HG03460 (cell line): ENCODE data around the gene SHISAL2A.
"Not testable (repeated sequence)": the region's sequence is repeated elsewhere in the genome, so short reads cannot be mapped to it uniquely, and the experiment has no call there.

ENCODE experiments used
- ATAC-seq: cut with Tn5 transposase; IDR thresholded peaks from one replicate; pipeline ENCODE4 v1.9.1; 2021; ENCODE audit not compliant: unreplicated experiment

Gene SHISAL2A

GRCh38 chr1:52681136-52681535 lies 48.2 kb downstream of the SHISAL2A start:
- no peak for ATAC-seq

GRCh38 chr1:52683367-52683940 lies 50.5 kb downstream of the SHISAL2A start:
- no peak for ATAC-seq

DNA sequence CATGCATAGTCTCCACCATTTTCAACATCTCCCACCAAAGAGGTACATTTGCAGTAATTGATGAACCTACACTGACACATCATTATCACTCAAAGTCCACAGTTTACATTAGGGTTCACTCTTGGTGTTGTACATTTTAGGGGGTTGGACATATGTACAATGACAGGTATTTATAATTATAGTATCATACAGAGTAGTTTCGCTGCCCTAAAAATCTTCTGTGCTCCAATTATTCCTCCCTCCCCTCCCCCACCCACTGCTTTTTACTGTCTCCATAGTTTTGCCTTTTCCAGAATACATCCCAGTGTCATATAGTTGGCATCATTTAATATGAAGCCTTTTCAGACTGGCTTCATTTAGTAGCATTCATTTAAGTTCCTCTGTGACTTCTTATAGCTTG lies 51.6 kb downstream of the SHISAL2A start:
- ATAC-seq = no peak

- ATAC-seq = peak; percentile 87
These were observed 53.3 kb downstream of the SHISAL2A start for GRCh38 chr1:52686261-52686751.

DNA sequence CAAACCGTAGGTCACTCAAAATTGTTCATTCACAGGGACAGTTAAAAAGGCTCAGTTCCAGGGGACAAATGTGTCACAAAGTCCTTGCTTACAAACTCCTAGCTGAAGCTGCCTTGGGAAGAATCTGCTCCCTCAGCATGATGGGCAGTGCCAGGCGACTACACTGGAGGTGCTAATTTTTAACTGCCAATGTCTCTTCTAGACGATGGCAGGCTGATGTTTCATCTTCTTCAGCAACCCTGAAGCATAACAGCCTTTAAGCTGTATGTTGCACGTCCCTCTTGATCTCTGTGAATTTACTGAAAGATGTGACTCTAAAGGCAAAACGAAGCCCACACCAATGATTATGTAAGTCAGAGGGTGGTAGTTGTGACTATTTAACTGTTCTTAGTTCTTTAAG lies 53.9 kb downstream of the SHISAL2A start:
- no peak for ATAC-seq

- ATAC-seq = no peak
These were observed 58.9 kb downstream of the SHISAL2A start for GRCh38 chr1:52691821-52692220.

GRCh38 chr1:52692697-52693096 lies 59.7 kb downstream of the SHISAL2A start:
- ATAC-seq = no peak

- ATAC-seq = not testable (repeated sequence)
These were observed 60.4 kb downstream of the SHISAL2A start for GRCh38 chr1:52693351-52693750.

- ATAC-seq = no peak
These were observed 60.9 kb downstream of the SHISAL2A start for GRCh38 chr1:52693843-52694242.

- no peak for ATAC-seq
These were observed 62.7 kb downstream of the SHISAL2A start for GRCh38 chr1:52695627-52696026.

DNA sequence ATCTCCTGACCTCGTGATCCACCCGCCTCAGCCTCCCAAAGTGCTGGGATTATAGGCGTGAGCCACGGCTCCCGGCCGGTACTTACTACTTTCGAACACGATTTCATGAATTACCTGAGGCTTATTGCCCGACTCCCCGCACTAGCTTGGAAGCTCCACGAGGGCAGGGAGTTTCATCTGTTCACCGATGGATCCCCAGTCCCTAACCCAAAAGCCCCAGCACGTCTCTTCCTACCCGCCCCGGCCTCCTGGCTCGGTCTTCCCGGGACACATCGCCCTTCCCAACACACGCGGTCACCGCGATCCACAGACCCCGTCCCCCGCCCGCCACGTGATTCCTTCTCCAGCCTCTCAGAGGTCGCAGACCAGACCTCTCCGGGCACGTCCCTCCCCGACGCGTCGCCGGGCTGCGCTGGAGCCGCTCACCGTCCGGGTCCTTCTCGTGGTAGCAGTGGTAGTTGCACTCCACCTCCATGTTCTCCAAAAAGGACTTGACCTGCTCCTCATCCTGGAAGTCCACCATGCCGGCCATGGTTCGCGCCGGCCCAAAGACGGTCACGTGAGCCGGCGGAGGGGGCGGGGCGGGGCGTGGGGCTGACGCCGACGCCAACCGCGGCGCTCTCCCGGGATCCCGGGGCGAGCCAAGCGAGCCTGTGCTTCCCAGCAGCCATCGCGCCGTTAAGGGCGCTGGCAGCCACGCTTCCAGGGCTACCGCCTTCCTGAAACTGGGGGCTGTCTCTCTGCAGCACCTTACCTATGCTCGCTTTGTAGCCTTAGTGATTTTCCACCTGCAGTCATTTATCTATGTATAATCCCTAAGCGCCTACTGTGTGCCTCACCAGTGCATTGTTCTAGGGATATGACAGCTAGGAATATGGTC lies 65.1 kb downstream of the SHISAL2A start, which contains the start of gene COA7:
Gene COA7 (minus strand): TSS at position 553 of the 880 bp plus-strand sequence. CDS start 21 bp downstream, at position 532.
- ATAC-seq = peak; percentile 42

DNA sequence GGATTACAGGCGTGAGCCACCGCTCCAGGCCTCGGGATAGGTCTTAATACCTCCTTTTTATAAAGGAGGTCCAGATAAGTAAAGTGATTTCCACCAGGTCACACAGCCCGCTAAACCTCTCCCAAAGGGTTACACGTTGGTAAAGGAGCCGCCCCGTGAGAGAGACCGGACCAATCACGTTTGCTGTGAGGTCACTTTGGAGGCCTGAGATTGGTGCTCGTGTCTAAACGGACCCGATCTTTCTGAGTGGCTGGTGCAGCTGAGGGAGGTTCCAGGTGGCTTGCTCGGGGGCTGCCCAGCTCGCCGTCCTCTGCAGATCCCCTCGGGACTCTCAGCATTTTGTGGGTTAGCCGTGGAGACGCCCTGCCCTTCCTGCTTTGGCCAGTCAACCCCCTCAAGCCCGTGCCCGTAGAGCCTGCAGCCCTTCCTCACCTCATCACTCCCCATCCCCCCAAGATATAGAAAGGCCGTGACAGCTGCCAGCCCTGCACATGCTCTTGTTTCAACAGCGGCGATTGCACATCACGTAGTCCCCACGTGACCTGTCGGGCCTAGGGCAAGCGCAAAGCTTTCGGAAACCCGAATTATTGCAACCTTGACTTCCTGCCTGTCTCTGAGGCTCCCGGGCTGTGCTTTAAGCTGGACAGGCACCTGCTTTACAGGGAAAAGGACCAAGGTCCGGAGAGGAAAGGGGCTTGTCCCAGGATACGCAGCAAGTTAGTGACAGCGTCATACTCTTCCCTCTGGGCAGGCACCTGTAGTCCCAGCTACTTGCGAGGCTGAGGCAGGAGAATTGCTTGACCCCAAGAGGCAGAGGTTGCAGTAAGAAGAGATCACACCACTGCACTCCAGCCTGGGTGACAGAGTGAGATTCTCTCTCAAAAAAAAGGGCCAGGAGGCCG lies 70.2 kb downstream of the SHISAL2A start:
- peak; percentile 89 for ATAC-seq

GRCh38 chr1:52706136-52706670 lies 73.2 kb downstream of the SHISAL2A start:
- no peak for ATAC-seq
